HK-2 (cell line): ENCODE data around the gene CCDC74B.
"Not testable (repeated sequence)": the region's sequence is repeated elsewhere in the genome, so short reads cannot be mapped to it uniquely, and the experiment has no call there.

Source experiments
- DNase-seq: peaks from one replicate; pipeline ENCODE4 v3.0.0-alpha.2; 2018; ENCODE audit not compliant: unreplicated experiment

The CCDC74B gene

GRCh38 chr2:130166611-130167010, 21.7 kb upstream of the CCDC74B start:
- DNase-seq: not testable (repeated sequence)

GRCh38 chr2:130165293-130166016, 20.5 kb upstream of the CCDC74B start:
- no peak for DNase-seq

- DNase-seq: no peak
These were observed 18.1 kb upstream of the CCDC74B start for GRCh38 chr2:130162968-130163367.

GRCh38 chr2:130162486-130162885, 17.6 kb upstream of the CCDC74B start:
- not testable (repeated sequence) for DNase-seq

- peak; percentile 84 for DNase-seq
These were observed 16.2 kb upstream of the CCDC74B start for GRCh38 chr2:130160838-130161705.

- peak; percentile 28 for DNase-seq
These were observed 15.2 kb upstream of the CCDC74B start for GRCh38 chr2:130160131-130160530.

GRCh38 chr2:130159376-130159775, 14.5 kb upstream of the CCDC74B start:
- DNase-seq: not testable (repeated sequence)

GRCh38 chr2:130158631-130159030, 13.7 kb upstream of the CCDC74B start:
- DNase-seq: no peak

- DNase-seq: peak; percentile 57
These were observed 13.1 kb upstream of the CCDC74B start for GRCh38 chr2:130157825-130158514.

- DNase-seq: not testable (repeated sequence)
These were observed 12.4 kb upstream of the CCDC74B start for GRCh38 chr2:130157354-130157753.

GRCh38 chr2:130156624-130157004, 11.7 kb upstream of the CCDC74B start:
- no peak for DNase-seq

- DNase-seq: peak; percentile 70
These were observed 11.2 kb upstream of the CCDC74B start for GRCh38 chr2:130155956-130156623.

GRCh38 chr2:130154773-130155765, 10.2 kb upstream of the CCDC74B start:
- no peak for DNase-seq

- not testable (repeated sequence) for DNase-seq
These were observed 9.5 kb upstream of the CCDC74B start for GRCh38 chr2:130154423-130154770.

GRCh38 chr2:130153721-130154422, 9.0 kb upstream of the CCDC74B start:
- DNase-seq: not testable (repeated sequence)

GRCh38 chr2:130152816-130153595, 8.1 kb upstream of the CCDC74B start:
- DNase-seq: no peak

GRCh38 chr2:130152136-130152815, 7.4 kb upstream of the CCDC74B start:
- not testable (repeated sequence) for DNase-seq

- not testable (repeated sequence) for DNase-seq
These were observed 6.2 kb upstream of the CCDC74B start for GRCh38 chr2:130151145-130151512.
